ENCODE measurements around the gene NQO1. TPM values are rescaled to one million over a fixed set of nuclear protein-coding genes. Genes with fewer than 3 reads are reported as not detected.

NQO1 gene
- total and polyA plus RNA-seq, 9 of the 15 experiments (the other 6 are each of a cell fraction or from before 2014, with no cell fraction given): 96.7 to 198 (median 122) TPM

DNA sequence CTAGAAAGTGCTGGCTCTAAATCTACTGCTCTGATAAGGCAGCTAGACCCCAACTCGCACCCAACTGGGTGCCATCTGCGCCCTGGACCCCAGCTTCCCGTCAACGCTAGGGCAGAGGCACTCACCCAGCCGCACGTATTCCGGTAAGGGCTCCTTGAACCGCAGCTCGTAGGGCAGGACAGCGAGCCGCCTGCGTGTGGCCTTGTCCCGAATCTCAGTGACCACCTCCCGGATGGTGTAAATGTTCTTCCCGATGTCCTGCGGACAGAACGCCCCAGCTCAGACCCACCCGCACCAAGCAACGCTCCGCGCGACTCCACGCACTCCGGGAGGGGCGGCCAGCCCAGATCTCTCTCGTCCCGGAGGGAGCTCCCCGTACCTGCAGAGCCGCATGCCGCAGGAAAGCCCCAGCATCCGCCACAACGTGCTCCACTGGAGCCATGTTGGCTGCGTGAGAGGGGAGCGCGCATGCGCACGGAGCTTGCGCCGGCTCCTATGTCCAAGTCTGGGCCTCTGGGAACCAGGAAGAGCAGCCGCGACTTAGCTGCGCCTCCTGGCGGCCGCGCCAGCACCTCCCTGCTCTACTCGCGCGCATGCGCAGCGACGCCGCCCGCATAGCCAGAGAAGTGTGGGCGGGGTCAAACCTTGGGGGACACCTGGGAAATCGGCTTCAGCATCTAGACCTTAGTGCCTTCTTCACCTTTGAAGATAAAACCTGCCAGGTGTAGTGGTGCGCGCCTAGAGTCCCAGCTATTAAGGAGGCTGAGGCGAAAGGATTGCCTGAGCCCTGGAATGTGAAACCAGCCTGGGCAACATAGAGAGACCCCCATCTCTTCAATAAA is 28.3 kb upstream of the NQO1 start, which contains the start of gene NOB1 (continued):
- peak in 1 of 2 experiments; percentile 82; a peak in 2 of 4 replicates for TF ChIP-seq SRF (CRISPR knock-in tag; IDR thresholded peaks at IDR 0.05)
- TF ChIP-seq PHF8 (IDR thresholded peaks at IDR 0.05; ENCODE audit: borderline replicate concordance, low read length): peak; percentile 98
- TF ChIP-seq, protein P1, sequence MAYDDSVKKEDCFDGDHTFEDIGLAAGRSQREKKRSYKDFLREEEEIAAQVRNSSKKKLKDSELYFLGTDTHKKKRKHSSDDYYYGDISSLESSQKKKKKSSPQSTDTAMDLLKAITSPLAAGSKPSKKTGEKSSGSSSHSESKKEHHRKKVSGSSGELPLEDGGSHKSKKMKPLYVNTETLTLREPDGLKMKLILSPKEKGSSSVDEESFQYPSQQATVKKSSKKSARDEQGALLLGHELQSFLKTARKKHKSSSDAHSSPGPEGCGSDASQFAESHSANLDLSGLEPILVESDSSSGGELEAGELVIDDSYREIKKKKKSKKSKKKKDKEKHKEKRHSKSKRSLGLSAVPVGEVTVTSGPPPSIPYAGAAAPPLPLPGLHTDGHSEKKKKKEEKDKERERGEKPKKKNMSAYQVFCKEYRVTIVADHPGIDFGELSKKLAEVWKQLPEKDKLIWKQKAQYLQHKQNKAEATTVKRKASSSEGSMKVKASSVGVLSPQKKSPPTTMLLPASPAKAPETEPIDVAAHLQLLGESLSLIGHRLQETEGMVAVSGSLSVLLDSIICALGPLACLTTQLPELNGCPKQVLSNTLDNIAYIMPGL (CRISPR knock-in tag; IDR thresholded peaks at IDR 0.05): peak; percentile 69; the same call in 1 of the 2 replicates
- TF ChIP-seq RBFOX2 (IDR thresholded peaks at IDR 0.05; ENCODE audit: low read depth, low read length): peak; percentile 99
- TF ChIP-seq, protein P2, sequence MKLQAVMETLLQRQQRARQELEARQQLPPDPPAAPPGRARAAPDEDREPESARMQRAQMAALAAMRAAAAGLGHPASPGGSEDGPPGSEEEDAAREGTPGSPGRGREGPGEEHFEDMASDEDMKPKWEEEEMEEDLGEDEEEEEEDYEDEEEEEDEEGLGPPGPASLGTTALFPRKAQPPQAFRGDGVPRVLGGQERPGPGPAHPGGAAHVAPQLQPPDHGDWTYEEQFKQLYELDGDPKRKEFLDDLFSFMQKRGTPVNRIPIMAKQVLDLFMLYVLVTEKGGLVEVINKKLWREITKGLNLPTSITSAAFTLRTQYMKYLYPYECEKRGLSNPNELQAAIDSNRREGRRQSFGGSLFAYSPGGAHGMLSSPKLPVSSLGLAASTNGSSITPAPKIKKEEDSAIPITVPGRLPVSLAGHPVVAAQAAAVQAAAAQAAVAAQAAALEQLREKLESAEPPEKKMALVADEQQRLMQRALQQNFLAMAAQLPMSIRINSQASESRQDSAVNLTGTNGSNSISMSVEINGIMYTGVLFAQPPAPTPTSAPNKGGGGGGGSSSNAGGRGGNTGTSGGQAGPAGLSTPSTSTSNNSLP (IDR thresholded peaks at IDR 0.05; ENCODE audit: borderline replicate concordance, low read depth, low read length): 0 out of 2 replicates have a peak, but pooled peaks have one; percentile 23
- TF ChIP-seq, protein P3, sequence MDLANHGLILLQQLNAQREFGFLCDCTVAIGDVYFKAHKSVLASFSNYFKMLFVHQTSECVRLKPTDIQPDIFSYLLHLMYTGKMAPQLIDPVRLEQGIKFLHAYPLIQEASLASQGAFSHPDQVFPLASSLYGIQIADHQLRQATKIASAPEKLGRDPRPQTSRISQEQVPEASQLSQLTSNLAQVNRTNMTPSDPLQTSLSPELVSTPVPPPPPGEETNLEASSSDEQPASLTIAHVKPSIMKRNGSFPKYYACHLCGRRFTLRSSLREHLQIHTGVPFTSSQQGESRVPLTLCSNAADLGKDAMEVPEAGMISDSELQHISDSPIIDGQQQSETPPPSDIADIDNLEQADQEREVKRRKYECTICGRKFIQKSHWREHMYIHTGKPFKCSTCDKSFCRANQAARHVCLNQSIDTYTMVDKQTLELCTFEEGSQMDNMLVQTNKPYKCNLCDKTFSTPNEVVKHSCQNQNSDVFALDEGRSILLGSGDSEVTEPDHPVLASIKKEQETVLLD (IDR thresholded peaks at IDR 0.05): peak; percentile 99
- TF ChIP-seq HLTF (IDR thresholded peaks at IDR 0.05): no peak; the same call in 1 of the 2 replicates
- 0 out of 2 replicates have a peak, but pooled peaks have one; percentile 53 for TF ChIP-seq GTF2F1 (IDR thresholded peaks at IDR 0.05; ENCODE audit: low read depth, low read length)
- TF ChIP-seq MEIS2 (IDR thresholded peaks at IDR 0.05; ENCODE audit: partially characterized antibody): peak; percentile 95
- peak; percentile 89; the same call in 1 of the 2 replicates for TF ChIP-seq MTA3 (IDR thresholded peaks at IDR 0.05; ENCODE audit: borderline replicate concordance)
- peak; percentile 66 for TF ChIP-seq ZNF263 (CRISPR knock-in tag; IDR thresholded peaks at IDR 0.05; ENCODE audit: borderline replicate concordance)
- peak; percentile 74; the same call in 1 of the 2 replicates for TF ChIP-seq NFRKB (IDR thresholded peaks at IDR 0.05; ENCODE audit: low read depth)
- TF ChIP-seq PHF20 (IDR thresholded peaks at IDR 0.05; ENCODE audit: partially characterized antibody): peak; percentile 78
- TF ChIP-seq POLR2G (IDR thresholded peaks at IDR 0.05; ENCODE audit: low read depth, low read length): peak; percentile 99
- 0 out of 2 replicates have a peak, but pooled peaks have one; percentile 34 for TF ChIP-seq NR1H2 (CRISPR knock-in tag; IDR thresholded peaks at IDR 0.05)
- TF ChIP-seq ZFP1 (CRISPR knock-in tag; IDR thresholded peaks at IDR 0.05): no peak
- TF ChIP-seq, protein P4, sequence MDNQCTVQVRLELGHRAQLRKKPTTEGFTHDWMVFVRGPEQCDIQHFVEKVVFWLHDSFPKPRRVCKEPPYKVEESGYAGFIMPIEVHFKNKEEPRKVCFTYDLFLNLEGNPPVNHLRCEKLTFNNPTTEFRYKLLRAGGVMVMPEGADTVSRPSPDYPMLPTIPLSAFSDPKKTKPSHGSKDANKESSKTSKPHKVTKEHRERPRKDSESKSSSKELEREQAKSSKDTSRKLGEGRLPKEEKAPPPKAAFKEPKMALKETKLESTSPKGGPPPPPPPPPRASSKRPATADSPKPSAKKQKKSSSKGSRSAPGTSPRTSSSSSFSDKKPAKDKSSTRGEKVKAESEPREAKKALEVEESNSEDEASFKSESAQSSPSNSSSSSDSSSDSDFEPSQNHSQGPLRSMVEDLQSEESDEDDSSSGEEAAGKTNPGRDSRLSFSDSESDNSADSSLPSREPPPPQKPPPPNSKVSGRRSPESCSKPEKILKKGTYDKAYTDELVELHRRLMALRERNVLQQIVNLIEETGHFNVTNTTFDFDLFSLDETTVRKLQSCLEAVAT (IDR thresholded peaks at IDR 0.05): 0 out of 4 replicates have a peak, but pooled peaks of 1 of the 2 experiments have one; percentile 29

Measured in K562 (cell line).